Tibial nerve (tissue), 4 donors: Measurements from ENCODE around the gene HSPG2.

Source experiments
- CTCF ChIP-seq, 5 experiments: fragments of 200-600 bp in 3 of 5; fragments of 450-650 bp in 2 of 5; sonication (generic) in 3 of 5; IDR thresholded peaks; one replicate each; pipeline ENCODE4 v1.5.1; 2016 to 2019; ENCODE audit warnings: antibody characterized with exemption in 5 of 5, mild to moderate bottlenecking in 3 of 5, moderate library complexity in 2 of 5
- EP300 ChIP-seq, 2 donors: sonication (generic); formaldehyde crosslinking; IDR thresholded peaks; one replicate each; pipeline ENCODE4 v1.6.1; 2017; ENCODE audit warnings: antibody characterized with exemption in 2 of 2, mild to moderate bottlenecking in 1 of 2

DNA sequence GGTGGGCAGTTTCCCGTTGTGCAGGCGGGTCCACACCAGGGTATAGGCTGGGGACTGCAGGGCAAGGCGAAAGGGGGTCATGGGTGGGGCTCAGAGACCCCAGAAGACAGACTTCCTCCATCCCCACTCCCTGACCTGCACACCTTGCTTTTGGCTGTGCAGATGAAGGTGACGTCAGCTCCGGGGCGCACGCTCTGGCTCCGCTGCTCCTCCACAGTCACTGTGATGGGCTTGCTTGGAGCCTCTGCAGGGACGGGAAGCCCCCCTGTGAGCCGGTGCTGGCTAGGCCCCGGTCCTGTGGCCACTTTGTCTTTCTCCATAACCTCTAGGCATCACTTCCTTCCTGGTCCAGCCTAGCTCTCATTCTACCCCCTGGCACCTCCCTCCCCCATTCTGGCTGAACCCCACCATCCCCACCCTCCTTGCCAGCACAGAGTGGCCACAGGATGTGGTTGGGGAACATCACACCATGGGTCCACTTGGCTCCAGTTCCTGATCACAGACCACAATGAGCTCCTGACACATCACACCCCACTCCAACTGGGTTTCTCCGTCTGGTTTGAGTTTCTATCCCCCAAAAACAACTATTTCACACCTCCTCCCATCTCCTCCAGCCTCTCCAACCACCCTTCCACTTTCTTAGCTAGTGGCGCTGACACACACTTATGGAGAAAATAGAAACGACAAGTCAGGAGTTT lies 79.8 kb downstream of the HSPG2 start:
- TF ChIP-seq EP300 (IDR thresholded peaks at IDR 0.05): no peak
- TF ChIP-seq CTCF (IDR thresholded peaks at IDR 0.05): no peak
